ENCODE data around the gene CSAG2.

CSAG2 gene

DNA sequence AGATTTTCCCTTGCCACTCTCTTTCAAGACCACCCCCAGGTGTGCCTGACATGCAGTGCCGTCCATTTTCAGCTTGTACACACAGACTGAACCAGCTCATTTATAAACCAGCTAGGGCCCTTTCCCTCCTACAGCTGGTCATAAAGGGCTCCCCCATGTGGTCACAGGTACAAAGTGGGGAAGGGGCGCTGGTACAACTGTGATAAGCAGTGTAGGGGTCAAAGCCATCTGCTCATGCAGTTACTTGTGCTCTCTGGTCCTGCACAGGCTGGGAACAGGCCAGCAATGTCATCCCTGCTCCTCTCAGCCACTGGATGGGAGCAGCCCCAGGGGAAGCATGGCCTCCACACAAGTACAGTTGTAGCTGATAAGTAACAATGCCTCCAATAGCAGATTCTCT is 50.8 kb downstream of the CSAG2 start:
- DNase-seq = no peak

Data from right hindlimb (tissue), 1 donor.